Fibroblast of pulmonary artery (primary cell): ENCODE data around the gene DET1.

Source experiments
- DNase-seq: peaks from one replicate; pipeline ENCODE4 v3.0.0-alpha.2; 2010; ENCODE audit warnings: low read depth
- H3K4me3 ChIP-seq: replicated peaks from 2 replicates; pipeline ENCODE4 v1.5.1; 2011; ENCODE audit warnings: low read depth, mild to moderate bottlenecking, control low read depth, low read length, moderate library complexity
- TF ChIP-seq, protein P1 (sequence below): IDR thresholded peaks from 2 replicates; pipeline ENCODE4 v1.5.1; 2011; ENCODE audit warnings: mild to moderate bottlenecking, control low read depth, low read length, inconsistent platforms; ENCODE audit errors: missing control alignments

Gene DET1

DNA sequence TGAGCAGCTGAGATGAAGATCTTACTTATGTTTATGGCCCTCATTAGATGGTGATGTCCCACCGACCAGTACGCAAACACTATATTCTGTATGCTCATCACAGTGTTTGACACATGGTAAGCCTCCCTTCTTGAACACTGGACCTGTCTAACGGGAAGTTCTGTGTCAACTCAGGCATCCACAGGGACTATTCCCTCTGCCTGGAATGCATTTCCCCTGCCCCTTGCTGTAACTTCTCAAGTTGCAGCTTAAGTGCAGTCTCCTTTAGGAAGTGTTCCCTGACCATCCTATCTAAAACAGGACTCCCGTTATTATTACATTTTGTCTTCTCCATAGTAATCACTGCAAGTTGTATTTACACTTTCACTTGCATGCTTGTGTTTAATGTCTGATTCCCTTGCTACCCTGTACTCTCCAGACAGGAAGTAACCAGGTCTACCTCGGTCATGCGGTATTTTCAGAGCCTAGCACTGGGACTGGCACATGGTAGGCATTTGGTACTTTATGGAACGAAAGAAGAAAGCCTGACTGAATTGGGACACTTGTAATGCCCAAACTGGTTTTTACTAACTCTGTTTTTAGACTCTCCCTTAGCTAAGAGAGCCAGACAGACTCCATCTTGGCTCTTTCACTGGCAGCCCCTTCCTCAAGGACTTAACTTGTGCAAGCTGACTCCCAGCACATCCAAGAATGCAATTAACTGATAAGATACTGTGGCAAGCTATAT, 8.7 kb downstream of the DET1 start:
- DNase-seq = no peak
- TF ChIP-seq, protein P1, sequence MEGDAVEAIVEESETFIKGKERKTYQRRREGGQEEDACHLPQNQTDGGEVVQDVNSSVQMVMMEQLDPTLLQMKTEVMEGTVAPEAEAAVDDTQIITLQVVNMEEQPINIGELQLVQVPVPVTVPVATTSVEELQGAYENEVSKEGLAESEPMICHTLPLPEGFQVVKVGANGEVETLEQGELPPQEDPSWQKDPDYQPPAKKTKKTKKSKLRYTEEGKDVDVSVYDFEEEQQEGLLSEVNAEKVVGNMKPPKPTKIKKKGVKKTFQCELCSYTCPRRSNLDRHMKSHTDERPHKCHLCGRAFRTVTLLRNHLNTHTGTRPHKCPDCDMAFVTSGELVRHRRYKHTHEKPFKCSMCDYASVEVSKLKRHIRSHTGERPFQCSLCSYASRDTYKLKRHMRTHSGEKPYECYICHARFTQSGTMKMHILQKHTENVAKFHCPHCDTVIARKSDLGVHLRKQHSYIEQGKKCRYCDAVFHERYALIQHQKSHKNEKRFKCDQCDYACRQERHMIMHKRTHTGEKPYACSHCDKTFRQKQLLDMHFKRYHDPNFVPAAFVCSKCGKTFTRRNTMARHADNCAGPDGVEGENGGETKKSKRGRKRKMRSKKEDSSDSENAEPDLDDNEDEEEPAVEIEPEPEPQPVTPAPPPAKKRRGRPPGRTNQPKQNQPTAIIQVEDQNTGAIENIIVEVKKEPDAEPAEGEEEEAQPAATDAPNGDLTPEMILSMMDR = no peak
- no peak overlapping the region for H3K4me3 ChIP-seq

DNA sequence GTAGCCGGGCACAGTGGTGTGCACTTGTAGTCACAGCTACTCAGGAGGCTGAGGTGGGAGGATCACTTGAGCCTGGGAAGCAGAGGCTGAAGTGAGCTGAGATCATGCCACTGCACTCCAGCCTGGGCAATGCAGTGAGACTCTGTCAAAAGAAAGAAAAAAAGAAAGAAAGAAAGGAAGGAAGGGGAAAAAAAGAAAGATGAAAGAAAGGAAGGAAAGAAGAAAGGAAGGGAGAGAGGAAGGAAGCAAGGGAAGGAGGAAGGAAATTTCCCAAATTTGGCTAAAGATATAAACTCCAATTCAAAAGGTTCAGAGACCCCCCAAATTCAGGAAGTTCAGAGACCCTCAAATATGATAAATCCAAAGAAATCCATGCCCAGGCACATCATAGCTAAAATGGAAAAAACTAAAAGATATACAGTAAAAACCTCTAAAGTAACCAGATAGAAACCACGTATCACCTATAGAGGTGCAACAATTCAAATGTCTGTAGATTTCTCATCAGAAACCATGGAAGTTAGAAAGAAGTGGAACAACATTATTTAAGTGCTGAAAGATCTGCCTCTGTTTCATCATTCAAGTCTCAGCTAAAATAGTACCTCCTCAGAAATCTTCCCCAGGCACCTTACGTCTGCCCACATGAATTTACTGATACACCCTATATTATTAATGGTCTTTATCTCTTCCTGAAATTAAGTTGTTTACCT, 10.7 kb downstream of the DET1 start:
- TF ChIP-seq, protein P1 = no peak
- H3K4me3 ChIP-seq = no peak overlapping the region
- no peak for DNase-seq

DNA sequence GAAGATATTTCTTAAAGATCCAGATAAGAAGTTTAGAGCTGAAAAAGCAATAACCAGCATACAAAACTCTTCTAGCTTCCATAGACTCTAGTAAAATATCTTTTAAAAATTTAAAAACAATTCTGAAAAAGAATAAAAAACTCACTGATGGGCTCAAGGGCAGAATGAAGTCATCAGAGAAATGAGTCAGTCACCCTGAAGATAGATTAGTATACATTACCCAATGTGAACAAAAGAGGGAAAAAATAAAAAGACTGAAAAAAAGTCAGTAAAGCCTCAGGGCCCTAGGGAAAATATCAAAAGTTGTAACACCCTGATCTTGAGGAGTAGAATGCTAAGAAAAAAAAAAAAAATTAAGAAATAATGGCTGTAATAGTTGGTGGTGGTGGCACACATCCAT, 11.4 kb downstream of the DET1 start:
- peak; percentile 27 for DNase-seq
- no peak overlapping the region for H3K4me3 ChIP-seq
- TF ChIP-seq, protein P1 = no peak

DNA sequence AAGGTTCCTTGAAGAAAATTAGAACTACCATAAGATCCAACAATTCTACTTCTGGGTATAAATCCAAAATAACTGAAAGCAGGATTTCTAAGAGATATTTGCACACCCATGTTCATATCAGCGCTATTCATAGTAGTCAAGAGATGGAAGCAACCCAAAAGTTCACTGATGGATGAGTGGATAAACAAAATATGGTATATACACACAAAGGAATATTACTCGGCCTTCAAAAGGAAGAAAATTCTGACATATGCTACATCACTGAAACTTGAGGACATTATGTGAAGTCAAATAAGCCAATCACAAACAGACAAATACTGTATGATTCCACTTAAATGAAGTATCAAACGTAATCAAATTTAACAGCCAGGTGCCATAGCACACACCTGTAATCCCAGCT, 13.1 kb downstream of the DET1 start:
- DNase-seq = no peak
- TF ChIP-seq, protein P1 = no peak
- H3K4me3 ChIP-seq = no peak overlapping the region

DNA sequence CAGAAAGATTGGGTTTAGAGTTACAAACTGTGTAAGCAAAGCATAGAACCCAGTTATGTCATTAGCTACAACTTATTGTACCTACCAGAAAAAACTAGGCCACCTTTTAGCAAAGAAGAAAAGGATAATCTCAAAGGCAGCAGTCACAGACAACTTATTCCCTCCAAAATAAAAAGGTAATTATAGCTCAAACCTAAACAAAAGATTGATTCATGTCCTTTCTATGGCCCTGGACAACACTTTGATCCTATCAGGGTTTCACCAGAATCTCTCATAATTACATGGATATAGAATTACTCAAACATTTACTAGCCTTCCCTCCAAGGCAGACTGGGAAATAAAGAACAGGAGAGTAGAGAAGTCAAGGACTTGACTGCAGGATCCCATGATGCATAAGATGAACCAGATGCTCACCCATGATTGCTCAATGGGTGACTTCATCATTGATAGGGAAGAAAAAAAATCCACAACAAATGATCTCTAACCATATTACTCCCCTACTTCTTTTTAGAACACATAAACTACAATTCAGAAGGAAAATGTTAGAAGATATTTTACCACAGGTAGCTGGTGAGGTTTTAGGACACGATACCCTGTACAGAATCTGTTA, 17.4 kb downstream of the DET1 start:
- DNase-seq = peak; percentile 48
- H3K4me3 ChIP-seq = no peak overlapping the region
- TF ChIP-seq, protein P1 = no peak

DNA sequence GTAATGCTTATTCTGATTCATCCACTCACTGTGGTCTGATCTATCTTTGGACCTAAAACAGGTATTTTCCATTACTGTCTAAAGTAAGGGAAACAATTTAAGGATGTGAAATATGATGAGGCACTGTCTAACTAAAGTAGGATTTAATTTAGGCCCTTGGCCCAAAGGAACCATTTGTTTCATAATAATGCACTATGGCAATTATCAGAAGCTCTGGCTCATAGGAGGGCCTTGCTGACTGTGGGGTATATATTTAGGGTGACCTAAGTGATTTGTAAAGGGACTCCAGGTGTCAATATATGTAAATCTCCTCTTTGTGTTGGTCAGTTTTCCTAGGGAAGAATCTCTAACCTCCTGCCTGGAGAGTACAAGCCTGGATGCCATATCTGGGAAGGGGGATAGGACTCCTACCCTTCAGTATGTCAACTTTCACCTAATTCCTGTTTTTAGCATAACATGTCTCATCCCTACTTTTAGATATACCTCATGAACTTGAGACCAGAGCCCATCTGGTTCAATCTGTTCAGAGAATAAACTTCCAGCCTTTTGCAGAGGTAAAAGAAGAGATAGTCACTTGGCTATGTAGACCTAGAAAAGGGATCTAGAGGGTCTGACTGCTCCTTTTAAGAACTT, 20.1 kb downstream of the DET1 start:
- no peak overlapping the region for H3K4me3 ChIP-seq
- TF ChIP-seq, protein P1 = no peak
- DNase-seq = no peak
